ENCODE results near the gene NIBAN1. TPM values are rescaled to one million over a fixed set of nuclear protein-coding genes. Genes with fewer than 3 reads are reported as not detected.

Gene NIBAN1
- total RNA-seq, 1 donor from 2014 or later: 33.3 TPM

- intact Hi-C loops (cut with DNase I): no loop called here
- Histone ChIP-seq H3K36me3 (no peaks in the 10 kb centered on the region), H3K4me1 (peaks cover 18% of the 10 kb centered on the region), H3K4me3 (no peak overlapping the region), H3K27ac (no peak overlapping the region), H3K9me3 (no peaks in the 10 kb centered on the region), H3K27me3 (no peaks in the 10 kb centered on the region)
- ATAC-seq (peak; percentile 71), DNase-seq (no peak)
- no peak for TF ChIP-seq CTCF (IDR thresholded peaks at IDR 0.05)
Measured at GRCh38 chr1:184947497-184948256, 26.6 kb downstream of the NIBAN1 start.

GRCh38 chr1:184945678-184946412 is 28.5 kb downstream of the NIBAN1 start:
- H3K27me3 ChIP-seq: no peaks in the 10 kb centered on the region
- H3K4me1 ChIP-seq: peaks cover 18% of the 10 kb centered on the region
- H3K36me3 ChIP-seq: no peaks in the 10 kb centered on the region
- no peak overlapping the region for H3K27ac ChIP-seq
- H3K9me3 ChIP-seq: no peaks in the 10 kb centered on the region
- intact Hi-C loops (cut with DNase I): no loop called here
- H3K4me3 ChIP-seq: no peak overlapping the region
- ATAC-seq (peak; percentile 70), DNase-seq (no peak)
- TF ChIP-seq CTCF (IDR thresholded peaks at IDR 0.05): no peak

- Histone ChIP-seq H3K27ac (no peak overlapping the region), H3K9me3 (no peaks in the 10 kb centered on the region), H3K4me3 (no peak overlapping the region), H3K27me3 (no peaks in the 10 kb centered on the region), H3K4me1 (peaks cover 18% of the 10 kb centered on the region), H3K36me3 (no peaks in the 10 kb centered on the region)
- peak; percentile 72 for ATAC-seq
- intact Hi-C loops (cut with DNase I): no loop called here
- TF ChIP-seq CTCF (IDR thresholded peaks at IDR 0.05): no peak
- DNase-seq: no peak
Measured at GRCh38 chr1:184945029-184945428, 29.3 kb downstream of the NIBAN1 start.

- H3K9me3 ChIP-seq: no peaks in the 10 kb centered on the region
- intact Hi-C loops (cut with DNase I): no loop called here
- no peak for DNase-seq
- H3K36me3 ChIP-seq: no peaks in the 10 kb centered on the region
- no peak for TF ChIP-seq CTCF (IDR thresholded peaks at IDR 0.05)
- no peaks in the 10 kb centered on the region for H3K27me3 ChIP-seq
- H3K4me3 ChIP-seq: no peak overlapping the region
- no peak for ATAC-seq
- peaks cover 18% of the 10 kb centered on the region for H3K4me1 ChIP-seq
- no peak overlapping the region for H3K27ac ChIP-seq
Measured at GRCh38 chr1:184943998-184944397, 30.3 kb downstream of the NIBAN1 start.

- intact Hi-C loops (cut with DNase I): no loop called here
- ATAC-seq: no peak
Measured at GRCh38 chr1:184941735-184942134, 32.6 kb downstream of the NIBAN1 start.

More at GRCh38 chr1:184941735-184942134, 32.6 kb downstream of the NIBAN1 start:
- Histone ChIP-seq H3K4me3 (no peak overlapping the region), H3K4me1 (peaks cover 7% of the 10 kb centered on the region), H3K36me3 (no peaks in the 10 kb centered on the region), H3K9me3 (no peaks in the 10 kb centered on the region), H3K27ac (no peak overlapping the region), H3K27me3 (no peaks in the 10 kb centered on the region)
- TF ChIP-seq CTCF (IDR thresholded peaks at IDR 0.05): no peak
- DNase-seq: no peak

All from upper lobe of right lung (tissue), 1 donor.